Measurements from ENCODE around the gene KRT28. TPM values are rescaled to one million over a fixed set of nuclear protein-coding genes. Genes with fewer than 3 reads are reported as not detected.

KRT28 gene
- total and polyA plus RNA-seq, 7 experiments from 2014 or later, result not detected

- peaks cover 0 to 15% (median 3%) of the 10 kb centered on the region in 3 experiments for H3K9me3 ChIP-seq (ENCODE audit: control insufficient read depth in 2 of 3, low read length in 3 of 3)
- Mint-ChIP-seq H3K27ac (no peak overlapping the region), H3K4me1 (no peaks in the 10 kb centered on the region), H3K4me3 (no peak overlapping the region), H3K36me3 (peaks cover 0 to 11% (median 6%) of the 10 kb centered on the region in 5 donors), H3K27me3 (peaks cover 7 to 33% (median 30%) of the 10 kb centered on the region in 5 donors), H3K9me3 (peaks cover 0 to 38% (median 24%) of the 10 kb centered on the region in 11 donors)
- ChIA-PET CTCF (interaction anchor here (0.5 kb wide), 1 partner anchor 70 kb away, joined by 3 read pairs; no protein-coding TSS in a partner anchor), POLR2A (no interaction called here)
- no peak overlapping the region for H3K27ac ChIP-seq (ENCODE audit: low read depth, low read length)
- H3K36me3 ChIP-seq (ENCODE audit: control insufficient read depth in 2 of 3, insufficient read depth in 3 of 3, low read length in 3 of 3), result no peaks in the 10 kb centered on the region
- no peaks in the 10 kb centered on the region for H3K4me1 ChIP-seq (ENCODE audit: control insufficient read depth in 2 of 2, insufficient read depth in 2 of 2, low read length in 2 of 2)
- no peaks in the 10 kb centered on the region for H3K27me3 ChIP-seq (ENCODE audit: control insufficient read depth in 2 of 2, insufficient read depth in 2 of 2, low read length in 2 of 2)
- intact Hi-C loops (cut with micrococcal nuclease), result no loop called here
- ATAC-seq (no peak), DNase-seq (no peak)
- H3K4me3 ChIP-seq (ENCODE audit: low read length), result no peak overlapping the region
Observed at GRCh38 chr17:40765657-40766056, 34.1 kb downstream of the KRT28 start.

DNA sequence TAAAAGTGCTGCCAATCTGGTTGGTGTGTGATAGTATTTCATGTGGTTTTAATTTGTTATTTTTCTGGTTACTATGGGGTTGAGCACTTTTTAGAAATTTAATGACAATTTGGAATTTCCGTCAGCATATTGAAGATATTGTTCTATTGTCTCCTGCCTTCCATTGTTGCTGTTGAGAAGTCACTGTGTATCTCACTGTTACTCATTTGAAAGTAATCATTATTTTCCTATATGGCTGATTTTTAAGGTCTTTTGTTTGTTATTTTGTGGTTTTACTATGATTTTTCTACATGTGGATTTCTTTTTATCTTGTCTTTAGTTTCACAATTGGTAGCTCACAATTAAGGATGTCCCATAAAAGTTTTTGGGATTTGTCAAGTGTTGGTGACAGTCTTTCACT lies 36.0 kb downstream of the KRT28 start:
- POLR2A ChIA-PET, result no interaction called here
- no peak overlapping the region for H3K4me3 Mint-ChIP-seq
- H3K9me3 Mint-ChIP-seq, result peaks cover 0 to 57% (median 39%) of the 10 kb centered on the region in 11 donors
- CTCF ChIA-PET, result no interaction called here
- Histone ChIP-seq H3K4me3 (ENCODE audit: low read length) (no peak overlapping the region), H3K9me3 (ENCODE audit: control insufficient read depth in 2 of 3, low read length in 3 of 3) (peaks cover 0 to 24% (median 8%) of the 10 kb centered on the region in 3 experiments), H3K36me3 (ENCODE audit: control insufficient read depth in 2 of 3, insufficient read depth in 3 of 3, low read length in 3 of 3) (no peaks in the 10 kb centered on the region), H3K27me3 (ENCODE audit: control insufficient read depth in 2 of 2, insufficient read depth in 2 of 2, low read length in 2 of 2) (no peaks in the 10 kb centered on the region), H3K4me1 (ENCODE audit: control insufficient read depth in 2 of 2, insufficient read depth in 2 of 2, low read length in 2 of 2) (no peaks in the 10 kb centered on the region), H3K27ac (ENCODE audit: low read depth, low read length) (no peak overlapping the region)
- H3K27me3 Mint-ChIP-seq, result peaks cover 15 to 38% (median 35%) of the 10 kb centered on the region in 5 donors
- intact Hi-C loops (cut with micrococcal nuclease), result no loop called here
- peaks cover 0 to 18% (median 15%) of the 10 kb centered on the region in 5 donors for H3K36me3 Mint-ChIP-seq
- DNase-seq, result no peak
- ATAC-seq, result no peak
- H3K27ac Mint-ChIP-seq, result no peak overlapping the region
- H3K4me1 Mint-ChIP-seq, result no peaks in the 10 kb centered on the region

GRCh38 chr17:40760105-40761016 lies 39.4 kb downstream of the KRT28 start:
- CTCF ChIA-PET, result no interaction called here
- POLR2A ChIA-PET, result no interaction called here
- peaks cover 0 to 24% (median 8%) of the 10 kb centered on the region in 3 experiments for H3K9me3 ChIP-seq (ENCODE audit: control insufficient read depth in 2 of 3, low read length in 3 of 3)
- Mint-ChIP-seq H3K4me1 (no peaks in the 10 kb centered on the region), H3K27me3 (peaks cover 21 to 53% (median 40%) of the 10 kb centered on the region in 5 donors), H3K9me3 (peaks cover 0 to 69% (median 44%) of the 10 kb centered on the region in 11 donors), H3K27ac (no peak overlapping the region), H3K4me3 (no peak overlapping the region), H3K36me3 (peaks cover 0 to 22% (median 15%) of the 10 kb centered on the region in 5 donors)
- ATAC-seq (no peak), DNase-seq (no peak)
- no peak overlapping the region for H3K27ac ChIP-seq (ENCODE audit: low read depth, low read length)
- H3K36me3 ChIP-seq (ENCODE audit: control insufficient read depth in 2 of 3, insufficient read depth in 3 of 3, low read length in 3 of 3), result no peaks in the 10 kb centered on the region
- H3K27me3 ChIP-seq (ENCODE audit: control insufficient read depth in 2 of 2, insufficient read depth in 2 of 2, low read length in 2 of 2), result no peaks in the 10 kb centered on the region
- no peak overlapping the region for H3K4me3 ChIP-seq (ENCODE audit: low read length)
- intact Hi-C loops (cut with micrococcal nuclease), result no loop called here
- H3K4me1 ChIP-seq (ENCODE audit: control insufficient read depth in 2 of 2, insufficient read depth in 2 of 2, low read length in 2 of 2), result no peaks in the 10 kb centered on the region

- Histone ChIP-seq H3K9me3 (ENCODE audit: control insufficient read depth in 2 of 3, low read length in 3 of 3) (peaks cover 0 to 4% (median 2%) of the 10 kb centered on the region in 3 experiments), H3K27me3 (ENCODE audit: control insufficient read depth in 2 of 2, insufficient read depth in 2 of 2, low read length in 2 of 2) (peaks cover 0 to 5% of the 10 kb centered on the region in 2 donors), H3K4me1 (ENCODE audit: control insufficient read depth in 2 of 2, insufficient read depth in 2 of 2, low read length in 2 of 2) (no peaks in the 10 kb centered on the region), H3K27ac (ENCODE audit: low read depth, low read length) (no peak within 1 kb of the TSS), H3K36me3 (ENCODE audit: control insufficient read depth in 2 of 3, insufficient read depth in 3 of 3, low read length in 3 of 3) (no peaks in the 10 kb centered on the region), H3K4me3 (ENCODE audit: low read length) (no peak within 1 kb of the TSS)
- Mint-ChIP-seq H3K27me3 (peaks cover 26 to 47% (median 35%) of the 10 kb centered on the region in 5 donors), H3K4me3 (no peak within 1 kb of the TSS), H3K27ac (no peak within 1 kb of the TSS), H3K4me1 (peaks cover 0 to 2% (median 0%) of the 10 kb centered on the region in 7 donors), H3K36me3 (peaks cover 0 to 14% (median 7%) of the 10 kb centered on the region in 5 donors), H3K9me3 (peaks cover 0 to 27% (median 23%) of the 10 kb centered on the region in 11 donors)
- DNase-seq, result no peak
- ChIA-PET CTCF (no interaction called here), POLR2A (no interaction called here)
- no peak for ATAC-seq
- intact Hi-C loops (cut with micrococcal nuclease), result no loop called here
Observed at GRCh38 chr17:40755231-40755630, 44.5 kb downstream of the KRT28 start, which contains the start of gene KRT25. TSS of gene KRT25 (minus strand) at chr17:40755331. CDS start at chr17:40755271, 60 bp downstream.

GRCh38 chr17:40753804-40754203 lies 46.0 kb downstream of the KRT28 start:
- Histone ChIP-seq H3K27ac (ENCODE audit: low read depth, low read length) (no peak overlapping the region), H3K36me3 (ENCODE audit: control insufficient read depth in 2 of 3, insufficient read depth in 3 of 3, low read length in 3 of 3) (no peaks in the 10 kb centered on the region), H3K4me1 (ENCODE audit: control insufficient read depth in 2 of 2, insufficient read depth in 2 of 2, low read length in 2 of 2) (no peaks in the 10 kb centered on the region), H3K9me3 (ENCODE audit: control insufficient read depth in 2 of 3, low read length in 3 of 3) (no peaks in the 10 kb centered on the region), H3K27me3 (ENCODE audit: control insufficient read depth in 2 of 2, insufficient read depth in 2 of 2, low read length in 2 of 2) (peaks cover 0 to 5% of the 10 kb centered on the region in 2 donors), H3K4me3 (ENCODE audit: low read length) (no peak overlapping the region)
- peaks cover 0 to 6% (median 0%) of the 10 kb centered on the region in 5 donors for H3K36me3 Mint-ChIP-seq
- DNase-seq (no peak), ATAC-seq (no peak)
- H3K4me3 Mint-ChIP-seq, result no peak overlapping the region
- intact Hi-C loops (cut with micrococcal nuclease), result no loop called here
- H3K27me3 Mint-ChIP-seq, result peaks cover 27 to 50% (median 36%) of the 10 kb centered on the region in 5 donors
- ChIA-PET POLR2A (no interaction called here), CTCF (no interaction called here)
- no peak overlapping the region for H3K27ac Mint-ChIP-seq
- H3K4me1 Mint-ChIP-seq, result peaks cover 0 to 2% (median 0%) of the 10 kb centered on the region in 7 donors
- peaks cover 0 to 15% (median 12%) of the 10 kb centered on the region in 11 donors for H3K9me3 Mint-ChIP-seq

- ChIA-PET POLR2A (no interaction called here), CTCF (no interaction called here)
- DNase-seq, result no peak
- peaks cover 0 to 5% of the 10 kb centered on the region in 2 donors for H3K27me3 ChIP-seq (ENCODE audit: control insufficient read depth in 2 of 2, insufficient read depth in 2 of 2, low read length in 2 of 2)
- Mint-ChIP-seq H3K36me3 (peaks cover 0 to 3% (median 0%) of the 10 kb centered on the region in 5 donors), H3K27ac (no peak overlapping the region), H3K4me1 (peaks cover 0 to 2% (median 0%) of the 10 kb centered on the region in 7 donors), H3K4me3 (no peak overlapping the region), H3K9me3 (peaks cover 0 to 6% (median 0%) of the 10 kb centered on the region in 11 donors), H3K27me3 (peaks cover 29 to 46% (median 34%) of the 10 kb centered on the region in 5 donors)
- ATAC-seq, result no peak
- no peaks in the 10 kb centered on the region for H3K36me3 ChIP-seq (ENCODE audit: control insufficient read depth in 2 of 3, insufficient read depth in 3 of 3, low read length in 3 of 3)
- no peaks in the 10 kb centered on the region for H3K4me1 ChIP-seq (ENCODE audit: control insufficient read depth in 2 of 2, insufficient read depth in 2 of 2, low read length in 2 of 2)
- H3K9me3 ChIP-seq (ENCODE audit: control insufficient read depth in 2 of 3, low read length in 3 of 3), result no peaks in the 10 kb centered on the region
- H3K4me3 ChIP-seq (ENCODE audit: low read length), result no peak overlapping the region
- intact Hi-C loops (cut with micrococcal nuclease), result no loop called here
- no peak overlapping the region for H3K27ac ChIP-seq (ENCODE audit: low read depth, low read length)
Observed at GRCh38 chr17:40751065-40751464, 48.7 kb downstream of the KRT28 start.
